Prostate gland (tissue), 2 donors: Measurements from ENCODE around the gene PLRG1. TPM values are rescaled to one million over a fixed set of nuclear protein-coding genes. Genes with fewer than 3 reads are reported as not detected.

Experiments used
- DNase-seq: peaks from one replicate; pipeline ENCODE4 v3.0.0-alpha.2; 2019; ENCODE audit warnings: low spot score
- H3K27ac ChIP-seq, 2 donors: fragments of 200-600 bp; sonication (generic); 2 replicates each; pipeline ENCODE4 v1.5.1; 2017 to 2019
- H3K27me3 ChIP-seq: fragments of 200-600 bp; sonication (generic); replicated peaks from 2 replicates; pipeline ENCODE4 v1.5.1; 2019; ENCODE audit not compliant: insufficient read depth
- H3K36me3 ChIP-seq, 2 donors: fragments of 200-600 bp; sonication (generic); 1 replicate in 1 of 2; 2 replicates in 1 of 2; pipeline versions ENCODE4 v1.5.1 to v1.8.1; 2017 to 2019
- H3K4me1 ChIP-seq: fragments of 200-600 bp; sonication (generic); replicated peaks from 2 replicates; pipeline ENCODE4 v1.5.1; 2019
- H3K4me3 ChIP-seq, 2 donors: fragments of 200-600 bp; sonication (generic); 2 replicates each; pipeline ENCODE4 v1.5.1; 2017 to 2019
- H3K9me3 ChIP-seq: fragments of 200-600 bp; sonication (generic); 2 replicates; pipeline ENCODE4 v1.5.1; 2017
- POLR2A ChIP-seq: fragments of 450-650 bp; IDR thresholded peaks from one replicate; pipeline ENCODE4 v1.6.1; 2016; ENCODE audit warnings: antibody characterized with exemption, mild to moderate bottlenecking
- POLR2AphosphoS5 ChIP-seq: sonication (generic); formaldehyde crosslinking; IDR thresholded peaks from one replicate; pipeline ENCODE4 v1.6.1; 2017; ENCODE audit warnings: antibody characterized with exemption
- WGBS: methylation state at CpG from one replicate; pipeline ENCODE4 v1.1.5; 2018; 5-methylcytosine and 5-hydroxymethylcytosine counted together
- intact Hi-C: fragments of 100-400 bp; cut with DNase I; formaldehyde crosslinking; loops from one replicate; pipeline ENCODE4 v1.14.2; 2022
- small RNA-seq, 2 donors: library from RNA; depleted of rRNA; stranded (forward); fragments of <200 nt; gene quantifications; one replicate each; pipeline ENCODE3, GENCODE V24; 2016
- total RNA-seq, 2 donors: library from RNA; depleted of rRNA; stranded (reverse); fragments of >200 nt; gene quantifications; one replicate each; pipeline ENCODE4 v1.1.0, GENCODE V29; 2016
- TF ChIP-seq, protein P1 (sequence below), 4 experiments: fragments of 200-600 bp in 2 of 4; fragments of 450-650 bp in 2 of 4; sonication (generic) in 2 of 4; IDR thresholded peaks; 1 replicate in 3 of 4; 2 replicates in 1 of 4; pipeline ENCODE4 v1.5.1; 2016 to 2019; ENCODE audit warnings: antibody characterized with exemption in 4 of 4, mild to moderate bottlenecking in 2 of 4, moderate library complexity in 2 of 4

The PLRG1 gene
- total RNA-seq, 2 donors from 2014 or later = 28.2 to 48.3 TPM

DNA sequence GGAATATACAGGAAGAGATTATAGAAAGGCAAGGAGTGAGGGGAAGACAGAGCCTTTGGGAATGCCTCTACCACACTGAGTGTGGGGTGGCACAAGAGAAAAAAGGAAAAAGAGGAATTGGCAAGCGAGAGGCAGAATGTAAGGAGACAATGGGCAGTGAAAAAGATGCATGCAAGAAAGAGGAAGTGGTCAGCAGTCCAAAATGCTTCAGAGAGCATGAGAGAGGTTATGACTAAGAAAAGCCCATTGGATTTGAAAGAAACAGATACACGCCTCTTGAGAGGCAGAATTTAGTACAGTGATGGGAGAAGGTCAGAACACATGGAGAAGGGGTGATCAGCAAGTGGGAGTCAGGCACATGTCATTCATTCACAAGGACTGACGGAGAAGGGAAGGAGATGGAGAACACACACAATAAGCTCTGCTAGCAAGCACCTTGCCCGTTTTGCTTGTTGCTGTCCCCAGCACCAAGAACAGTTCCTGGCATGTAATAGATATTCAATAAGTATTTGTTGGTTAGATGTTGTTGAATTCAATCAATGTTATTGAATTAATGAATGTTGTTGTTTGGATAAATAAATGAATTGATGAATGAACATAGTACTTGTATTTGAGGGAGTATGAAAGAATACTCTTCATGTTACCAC, 65.0 kb downstream of the PLRG1 start:
- 64% methylated on average over 4 of the region's 4 CpGs for WGBS
- H3K27me3 ChIP-seq = peaks cover under 1% of the 10 kb centered on the region
- H3K4me1 ChIP-seq = no peaks in the 10 kb centered on the region
- H3K36me3 ChIP-seq = no peaks in the 10 kb centered on the region
- H3K4me3 ChIP-seq = no peak overlapping the region
- intact Hi-C loops = no loop called here
- no peaks in the 10 kb centered on the region for H3K9me3 ChIP-seq
- no peak overlapping the region for H3K27ac ChIP-seq
- no peak for DNase-seq
- TF ChIP-seq POLR2A (no peak), POLR2AphosphoS5 (no peak)
- TF ChIP-seq, protein P1, sequence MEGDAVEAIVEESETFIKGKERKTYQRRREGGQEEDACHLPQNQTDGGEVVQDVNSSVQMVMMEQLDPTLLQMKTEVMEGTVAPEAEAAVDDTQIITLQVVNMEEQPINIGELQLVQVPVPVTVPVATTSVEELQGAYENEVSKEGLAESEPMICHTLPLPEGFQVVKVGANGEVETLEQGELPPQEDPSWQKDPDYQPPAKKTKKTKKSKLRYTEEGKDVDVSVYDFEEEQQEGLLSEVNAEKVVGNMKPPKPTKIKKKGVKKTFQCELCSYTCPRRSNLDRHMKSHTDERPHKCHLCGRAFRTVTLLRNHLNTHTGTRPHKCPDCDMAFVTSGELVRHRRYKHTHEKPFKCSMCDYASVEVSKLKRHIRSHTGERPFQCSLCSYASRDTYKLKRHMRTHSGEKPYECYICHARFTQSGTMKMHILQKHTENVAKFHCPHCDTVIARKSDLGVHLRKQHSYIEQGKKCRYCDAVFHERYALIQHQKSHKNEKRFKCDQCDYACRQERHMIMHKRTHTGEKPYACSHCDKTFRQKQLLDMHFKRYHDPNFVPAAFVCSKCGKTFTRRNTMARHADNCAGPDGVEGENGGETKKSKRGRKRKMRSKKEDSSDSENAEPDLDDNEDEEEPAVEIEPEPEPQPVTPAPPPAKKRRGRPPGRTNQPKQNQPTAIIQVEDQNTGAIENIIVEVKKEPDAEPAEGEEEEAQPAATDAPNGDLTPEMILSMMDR (IDR thresholded peaks at IDR 0.05) = no peak

Small RNA genes within 50 kb of the gene (small RNA-seq; reads per million reads assigned to genes)
- gene RNU6-1285P = 0 reads per million in 2 donors

Other genes starting within 250 kb of the PLRG1 start
- gene DCHS2, start 58.6 kb downstream of the PLRG1 start, total RNA-seq = 1 to 10 TPM; 1.8 to 2.2 TPM
- not detected for gene FGB, start 12.6 kb upstream of the PLRG1 start, total RNA-seq
- gene FGA, start 40.3 kb upstream of the PLRG1 start, total RNA-seq = under 1 TPM in 1 of 2 donors, not detected in 1; 0.68 TPM
- not detected for gene FGG, start 62.3 kb upstream of the PLRG1 start, total RNA-seq
- gene LRAT, start 193.6 kb upstream of the PLRG1 start, total RNA-seq = 1 to 10 TPM in 1 of 2 donors, under 1 TPM in 1; 0.64 to 3.0 TPM
- gene RBM46, start 230.9 kb upstream of the PLRG1 start, total RNA-seq = 10 to 100 TPM in 1 of 2 donors, not detected in 1; 11.9 TPM